Measurements from ENCODE around the gene ZYX. TPM values are rescaled to one million over a fixed set of nuclear protein-coding genes. Genes with fewer than 3 reads are reported as not detected.
A peak's percentile ranks its signal among the peaks of the same experiment; 100 is the strongest.

Gene ZYX
- polyA plus RNA-seq, 1 of the 3 experiments (the other 2 are of a cell fraction): 271 TPM

DNA sequence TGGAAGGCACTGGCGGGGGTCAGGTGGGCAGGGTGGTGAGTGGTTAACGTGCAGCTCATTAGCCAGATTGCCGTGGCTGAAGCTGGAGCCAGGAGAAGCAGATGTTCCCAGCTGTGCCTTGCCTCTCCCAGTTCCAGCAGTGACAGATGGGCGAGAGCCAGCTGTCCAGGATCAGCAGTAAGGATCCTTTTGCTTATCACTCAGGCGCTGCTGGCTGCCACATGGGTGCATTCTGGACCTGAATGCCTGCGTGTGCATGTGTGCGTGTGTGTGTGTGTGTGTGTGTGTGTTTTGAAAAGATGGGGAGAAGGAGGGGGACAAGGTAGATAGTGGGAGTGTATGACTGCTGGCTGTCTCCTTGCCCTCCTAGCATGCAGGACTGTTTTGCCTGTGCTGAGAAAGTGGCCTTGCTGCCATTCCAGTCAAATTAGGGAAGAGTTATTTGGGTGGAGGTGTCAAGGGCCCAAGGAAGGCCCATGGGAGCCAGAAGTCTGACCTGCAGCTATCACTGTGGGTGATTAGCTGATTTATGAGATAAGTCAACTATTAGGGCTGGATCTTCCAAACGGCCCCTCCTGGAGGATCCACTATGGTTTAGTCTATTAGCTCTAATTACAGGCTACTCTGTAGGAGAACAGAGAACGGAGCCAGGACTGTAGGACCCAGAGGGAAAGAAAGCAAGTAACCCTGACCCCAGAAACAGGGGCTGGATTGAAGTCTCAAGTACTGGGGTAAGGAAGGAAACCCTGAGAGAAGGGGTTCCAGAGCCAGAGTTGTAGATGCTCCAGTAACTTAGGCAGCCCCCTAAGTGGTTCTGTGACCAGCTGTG lies 24.2 kb downstream of the ZYX start:
- Histone ChIP-seq H3F3A (replicated peaks; ENCODE audit: insufficient read depth) (no peaks in the 10 kb centered on the region), H3K9me2 (no peaks in the 10 kb centered on the region), H3K27ac (ENCODE audit: low read depth in 2 of 2, low read length in 1 of 2) (no peak overlapping the region), H3K36me3 (replicated peaks in 1 of 2; ENCODE audit: control insufficient read depth in 1 of 2, insufficient read depth in 2 of 2, low read length in 1 of 2) (no peaks in the 10 kb centered on the region), H3K27me3 (ENCODE audit: insufficient read depth) (no peaks in the 10 kb centered on the region), H3K79me2 (ENCODE audit: insufficient read depth) (no peaks in the 10 kb centered on the region), H2AFZ (ENCODE audit: low read depth) (no peak overlapping the region), H3K9me3 (no peaks in the 10 kb centered on the region), H3K4me2 (no peak overlapping the region), H3K4me1 (ENCODE audit: control insufficient read depth in 1 of 2, insufficient read depth in 2 of 2, low read depth in 1 of 2, low read length in 1 of 2) (peaks cover 4 to 19% of the 10 kb centered on the region in 2 experiments; a peak in 3 of 4 replicates), H4K20me1 (ENCODE audit: insufficient read depth) (no peaks in the 10 kb centered on the region), H3K9ac (no peak overlapping the region), H3K4me3 (ENCODE audit: low read depth in 2 of 2, low read length in 1 of 2) (no peak overlapping the region)
- TF ChIP-seq MXI1 (IDR thresholded peaks at IDR 0.05; ENCODE audit: low read depth, low read length) (peak; percentile 57; the same call in 1 of the 2 replicates), NRF1 (IDR thresholded peaks at IDR 0.05; ENCODE audit: low read depth, low read length) (no peak), ZBTB33 (IDR thresholded peaks at IDR 0.05; ENCODE audit: borderline replicate concordance, low read depth) (no peak), CHD2 (IDR thresholded peaks at IDR 0.05; ENCODE audit: low read length, partially characterized antibody) (peak; percentile 32), GATA2 (CRISPR knock-in tag; IDR thresholded peaks at IDR 0.05) (peak; percentile 46; the same call in 1 of the 2 replicates)
- 46% methylated on average over 9 of the region's 9 CpGs for WGBS (ENCODE audit: low lambda C conversion rate)
- peak; percentile 74 for DNase-seq
- CTCF ChIA-PET: interaction anchor here (0.8 to 8.8 kb wide), 9 partner anchors 9 to 190 kb away, joined by 3 to 68 read pairs (median 4); no protein-coding TSS in a partner anchor
- POLR2A ChIA-PET: interaction anchor here (0.7 to 0.9 kb wide), 2 partner anchors 11 to 13 kb away, joined by 3 to 4 read pairs; no protein-coding TSS in a partner anchor

DNA sequence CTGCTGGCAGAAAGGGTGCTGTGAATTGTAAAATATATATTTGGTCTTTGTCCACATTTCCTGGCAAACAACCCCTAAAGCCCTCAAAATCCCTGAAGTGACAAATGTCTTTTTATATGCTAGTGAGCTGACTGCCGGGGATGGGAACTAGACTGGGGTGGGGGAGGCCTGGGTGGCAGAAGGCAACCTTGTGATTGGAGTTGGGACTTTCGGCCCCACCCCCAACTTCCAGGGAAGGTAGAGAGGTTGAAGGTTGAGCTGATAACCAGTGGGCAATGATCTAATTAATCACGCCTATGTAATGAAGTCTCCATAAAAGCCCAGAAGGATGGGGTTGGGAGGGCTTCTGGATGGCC lies 24.8 kb downstream of the ZYX start:
- H3K4me2 ChIP-seq: no peak overlapping the region
- no peaks in the 10 kb centered on the region for H3F3A ChIP-seq (replicated peaks; ENCODE audit: insufficient read depth)
- ChIA-PET POLR2A (no interaction called here), CTCF (interaction anchor here (1.2 to 8.8 kb wide), 5 partner anchors 10 to 191 kb away, joined by 4 to 68 read pairs (median 9); partner anchors contain the start of gene ZYX)
- H3K36me3 ChIP-seq (replicated peaks in 1 of 2; ENCODE audit: control insufficient read depth in 1 of 2, insufficient read depth in 2 of 2, low read length in 1 of 2): no peaks in the 10 kb centered on the region
- no peaks in the 10 kb centered on the region for H3K27me3 ChIP-seq (ENCODE audit: insufficient read depth)
- H3K9ac ChIP-seq: no peak overlapping the region
- H2AFZ ChIP-seq (ENCODE audit: low read depth): no peak overlapping the region
- H3K4me3 ChIP-seq (ENCODE audit: low read depth in 2 of 2, low read length in 1 of 2): no peak overlapping the region
- TF ChIP-seq POLR2AphosphoS5 (IDR thresholded peaks at IDR 0.05; ENCODE audit: low read depth, low read length) (no peak), RXRA (IDR thresholded peaks at IDR 0.05; ENCODE audit: borderline replicate concordance, low read depth) (no peak), RCOR1 (IDR thresholded peaks at IDR 0.05; ENCODE audit: low read length) (no peak), MAX (IDR thresholded peaks at IDR 0.05; ENCODE audit: low read depth) (no peak), EZH2phosphoT487 (IDR thresholded peaks at IDR 0.05; ENCODE audit: borderline replicate concordance, low read depth) (no peak), JUND (IDR thresholded peaks at IDR 0.05) (no peak), GATA2 (CRISPR knock-in tag; IDR thresholded peaks at IDR 0.05) (no peak), EP300 (IDR thresholded peaks at IDR 0.05; ENCODE audit: borderline replicate concordance in 1 of 2, low read depth in 1 of 2, low read length in 1 of 2) (no peak), NFIC (IDR thresholded peaks at IDR 0.05; ENCODE audit: borderline replicate concordance) (no peak), FOXJ3 (CRISPR knock-in tag; IDR thresholded peaks at IDR 0.05) (no peak), MXI1 (IDR thresholded peaks at IDR 0.05; ENCODE audit: low read depth, low read length) (no peak)
- TF ChIP-seq, protein P1, sequence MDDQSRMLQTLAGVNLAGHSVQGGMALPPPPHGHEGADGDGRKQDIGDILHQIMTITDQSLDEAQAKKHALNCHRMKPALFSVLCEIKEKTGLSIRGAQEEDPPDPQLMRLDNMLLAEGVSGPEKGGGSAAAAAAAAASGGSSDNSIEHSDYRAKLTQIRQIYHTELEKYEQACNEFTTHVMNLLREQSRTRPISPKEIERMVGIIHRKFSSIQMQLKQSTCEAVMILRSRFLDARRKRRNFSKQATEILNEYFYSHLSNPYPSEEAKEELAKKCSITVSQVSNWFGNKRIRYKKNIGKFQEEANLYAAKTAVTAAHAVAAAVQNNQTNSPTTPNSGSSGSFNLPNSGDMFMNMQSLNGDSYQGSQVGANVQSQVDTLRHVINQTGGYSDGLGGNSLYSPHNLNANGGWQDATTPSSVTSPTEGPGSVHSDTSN (IDR thresholded peaks at IDR 0.05): no peak
- H3K9me2 ChIP-seq: no peaks in the 10 kb centered on the region
- no peak overlapping the region for H3K27ac ChIP-seq (ENCODE audit: low read depth in 2 of 2, low read length in 1 of 2)
- H3K4me1 ChIP-seq (ENCODE audit: control insufficient read depth in 1 of 2, insufficient read depth in 2 of 2, low read depth in 1 of 2, low read length in 1 of 2): peaks cover 4 to 23% of the 10 kb centered on the region in 2 experiments; a peak in 3 of 4 replicates
- 85% methylated on average over 3 of the region's 3 CpGs for WGBS (ENCODE audit: low lambda C conversion rate)
- no peaks in the 10 kb centered on the region for H3K79me2 ChIP-seq (ENCODE audit: insufficient read depth)
- no peaks in the 10 kb centered on the region for H4K20me1 ChIP-seq (ENCODE audit: insufficient read depth)
- no peak for DNase-seq
- no peaks in the 10 kb centered on the region for H3K9me3 ChIP-seq
